Activated effector memory CD4-positive, alpha-beta T cell treated with anti-CD3 and anti-CD28 coated beads, Interleukin-2, amount 50 U/mL, for 16 hours (primary cell): ENCODE results near the gene TCF7L1.
A peak's percentile ranks its signal among the peaks of the same experiment; 100 is the strongest.
"Not testable (repeated sequence)": the region's sequence is repeated elsewhere in the genome, so short reads cannot be mapped to it uniquely, and the experiment has no call there.

ENCODE experiments used
- DNase-seq: peaks from one replicate; pipeline ENCODE4 v3.0.0-alpha.2; 2020

The TCF7L1 gene

DNA sequence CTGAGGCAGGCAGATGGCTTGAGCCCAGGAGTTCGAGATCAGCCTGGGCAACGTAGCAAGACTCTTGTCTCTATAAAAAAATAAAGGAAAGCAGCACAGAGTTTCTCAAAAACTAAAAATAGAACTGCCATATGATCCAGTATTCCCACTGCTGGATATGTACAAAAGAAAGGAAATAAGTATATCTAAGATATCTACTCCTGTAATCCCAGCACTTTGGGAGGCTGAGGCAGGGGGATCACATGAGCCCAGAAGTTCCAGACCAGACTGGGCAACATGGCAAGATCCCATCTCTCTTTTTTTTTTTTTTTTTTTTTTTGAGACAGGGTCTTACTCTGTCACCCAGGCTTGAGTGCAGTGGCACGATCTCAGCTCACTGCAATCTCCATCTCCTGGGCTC lies 196.5 kb downstream of the TCF7L1 start:
- not testable (repeated sequence) for DNase-seq

DNA sequence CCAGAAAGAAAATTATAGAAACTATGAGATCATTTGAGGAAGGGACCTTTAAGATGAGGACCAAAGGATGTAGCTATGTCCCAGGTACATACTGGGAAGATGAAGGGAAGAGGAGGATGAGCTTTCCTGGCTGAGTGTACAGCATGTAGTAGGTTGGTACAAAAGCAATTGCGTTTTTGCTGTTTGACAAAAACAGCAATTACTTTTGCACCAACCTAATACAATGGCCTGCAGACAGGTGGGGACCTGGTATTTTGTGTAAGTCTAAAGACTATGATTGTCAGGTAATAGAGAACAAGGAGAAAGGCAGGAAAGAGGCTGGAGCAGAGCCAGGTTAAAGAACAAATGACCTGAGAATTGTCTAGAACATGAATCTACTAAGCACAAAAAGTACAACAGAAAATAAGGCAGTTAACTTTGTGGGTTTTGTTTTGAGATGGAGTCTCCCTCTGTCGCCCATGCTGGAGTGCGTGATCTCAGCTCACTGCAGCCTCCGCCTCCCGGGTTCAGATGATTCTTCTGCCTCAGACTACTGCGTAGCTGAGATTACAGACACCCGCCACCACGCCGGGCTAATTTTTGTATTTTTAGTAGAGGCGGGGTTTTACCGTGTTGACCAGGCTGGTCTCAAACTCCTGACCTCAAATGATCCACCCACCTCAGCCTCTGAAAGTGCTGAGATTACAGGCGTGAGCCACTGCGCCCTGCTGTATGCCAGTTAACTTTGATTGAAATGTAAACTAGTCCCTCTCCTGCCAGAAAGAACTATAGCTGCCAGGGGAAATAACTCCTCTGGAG lies 197.8 kb downstream of the TCF7L1 start:
- peak; percentile 61 for DNase-seq

DNA sequence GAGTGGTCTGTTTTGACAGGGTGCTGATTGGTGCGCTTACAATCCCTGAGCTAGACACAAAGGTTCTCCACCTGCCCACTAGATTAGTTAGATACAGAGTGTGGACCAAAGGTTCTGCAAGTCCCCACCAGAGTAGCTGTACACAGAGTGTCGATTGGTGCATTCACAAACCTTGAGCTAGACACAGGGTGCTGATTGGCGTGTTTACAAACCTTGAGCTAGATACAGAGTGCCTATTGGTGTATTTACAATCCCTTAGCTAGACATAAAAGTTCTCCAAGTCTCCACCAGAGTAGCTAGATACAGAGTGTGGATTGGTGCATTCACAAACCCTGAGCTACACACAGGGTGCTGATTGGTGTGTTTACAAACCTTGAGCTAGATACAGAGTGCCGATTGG lies 200.7 kb downstream of the TCF7L1 start:
- not testable (repeated sequence) for DNase-seq

DNA sequence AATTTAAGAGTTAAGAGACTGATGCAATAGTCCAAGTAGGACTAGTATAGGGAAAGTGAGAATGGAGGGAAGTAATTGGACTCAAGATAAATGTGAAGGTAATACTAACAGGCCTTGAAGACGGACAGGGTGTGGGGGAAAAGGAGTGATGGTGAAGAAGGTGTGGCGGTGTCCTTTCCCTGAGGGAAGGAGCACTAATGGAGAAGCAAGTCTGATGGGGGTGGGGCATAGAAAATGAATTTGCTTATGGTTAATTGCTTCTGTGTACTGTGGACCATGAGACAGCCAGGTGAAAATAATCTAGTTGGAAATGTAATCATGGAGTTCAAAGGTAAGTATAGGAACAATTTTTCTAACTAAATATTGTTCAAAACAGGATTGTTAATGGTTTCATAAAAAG lies 201.7 kb downstream of the TCF7L1 start:
- no peak for DNase-seq

DNA sequence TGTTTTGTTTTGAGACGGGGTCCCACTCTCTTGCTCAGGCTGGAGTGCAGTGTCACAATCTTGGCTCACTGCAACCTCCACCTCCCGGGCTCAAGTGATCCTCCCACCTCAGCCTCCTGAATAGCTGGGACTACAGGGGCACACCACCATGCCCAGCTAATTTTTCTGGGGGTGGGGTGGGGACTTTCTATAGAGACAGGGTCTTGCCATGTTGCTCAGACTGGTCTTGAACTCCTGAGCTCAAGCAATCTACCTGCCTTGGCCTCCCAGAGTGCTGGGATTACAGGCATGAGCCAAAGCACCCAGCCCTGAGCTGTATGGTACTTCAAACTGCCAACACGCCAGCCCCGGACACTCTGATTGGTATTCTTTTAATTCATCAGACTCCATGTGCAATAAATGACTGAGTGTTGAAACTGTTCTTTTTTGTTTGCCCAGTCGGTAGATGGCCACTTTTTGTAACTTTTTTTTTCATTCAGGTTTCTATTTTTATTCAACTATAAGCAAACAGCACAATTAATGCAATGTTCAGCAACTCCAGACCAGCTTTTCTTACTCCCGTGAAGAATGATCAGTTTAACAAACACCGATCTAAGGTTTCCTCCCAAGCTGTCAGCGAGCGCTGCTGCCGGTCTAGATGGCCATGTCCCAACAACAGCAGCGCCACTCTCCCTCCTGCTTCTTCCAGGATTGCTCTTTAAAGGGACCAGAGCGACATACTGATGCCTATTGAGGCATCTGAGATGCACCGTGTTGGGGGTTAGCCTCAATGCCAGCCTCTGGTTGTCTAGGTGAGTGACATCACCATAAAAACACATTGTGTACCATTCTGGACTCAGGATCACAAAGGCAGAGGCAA lies 207.1 kb downstream of the TCF7L1 start:
- no peak for DNase-seq

DNA sequence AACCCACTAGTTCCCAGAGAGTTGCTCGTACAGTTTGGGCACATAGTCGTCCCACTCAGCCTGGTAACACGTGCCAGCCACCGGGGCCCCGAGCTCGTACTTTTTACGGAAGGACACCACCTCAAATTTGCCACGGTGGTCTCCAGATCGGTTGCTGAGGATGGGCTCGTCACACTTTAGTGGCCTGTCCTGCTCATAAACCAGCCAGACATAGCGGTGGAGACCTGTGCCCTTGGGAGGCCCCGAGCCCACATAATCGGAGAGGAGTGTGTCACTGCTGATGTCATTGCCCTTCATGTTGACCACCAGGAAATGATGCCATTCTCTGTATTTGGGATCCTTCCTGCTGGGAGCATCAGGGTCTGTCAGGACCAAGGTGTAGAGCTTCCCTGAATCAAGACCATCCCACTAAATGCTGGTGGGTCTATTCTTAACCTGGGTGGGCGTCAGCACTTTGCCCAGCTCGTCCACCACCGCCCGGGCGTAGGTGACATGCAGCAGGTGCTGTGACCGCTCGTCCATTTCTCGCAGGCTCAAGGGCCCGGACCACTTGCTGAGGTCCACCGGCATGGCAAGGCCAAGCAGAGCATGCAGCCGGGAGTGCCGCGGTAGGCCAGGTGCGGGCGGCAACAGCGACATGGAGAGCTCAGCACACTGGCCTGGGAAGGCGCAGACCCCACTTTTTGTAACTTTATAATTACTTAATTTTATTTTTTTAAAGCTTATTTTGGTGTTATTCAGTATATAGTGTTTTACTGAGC lies 208.3 kb downstream of the TCF7L1 start:
- no peak for DNase-seq

DNA sequence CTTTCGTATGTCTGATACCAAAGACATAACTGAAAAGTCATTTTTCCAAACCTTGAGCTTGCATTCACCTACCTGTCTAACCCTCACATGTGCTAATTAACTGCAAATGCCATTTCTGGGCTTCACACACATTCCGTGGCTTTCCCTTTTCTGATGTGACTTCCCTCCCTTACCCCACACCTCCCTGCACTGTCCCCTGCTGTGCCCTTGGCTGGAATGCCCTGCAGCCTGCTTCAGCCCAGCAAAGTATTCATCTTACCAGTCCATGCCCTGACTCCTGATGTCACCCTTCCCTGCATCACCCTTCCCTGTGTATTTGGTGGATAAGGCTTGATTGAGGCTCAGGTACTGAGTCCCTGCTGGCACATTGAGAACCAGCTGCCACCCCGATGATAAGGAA lies 209.0 kb downstream of the TCF7L1 start:
- DNase-seq = no peak

DNA sequence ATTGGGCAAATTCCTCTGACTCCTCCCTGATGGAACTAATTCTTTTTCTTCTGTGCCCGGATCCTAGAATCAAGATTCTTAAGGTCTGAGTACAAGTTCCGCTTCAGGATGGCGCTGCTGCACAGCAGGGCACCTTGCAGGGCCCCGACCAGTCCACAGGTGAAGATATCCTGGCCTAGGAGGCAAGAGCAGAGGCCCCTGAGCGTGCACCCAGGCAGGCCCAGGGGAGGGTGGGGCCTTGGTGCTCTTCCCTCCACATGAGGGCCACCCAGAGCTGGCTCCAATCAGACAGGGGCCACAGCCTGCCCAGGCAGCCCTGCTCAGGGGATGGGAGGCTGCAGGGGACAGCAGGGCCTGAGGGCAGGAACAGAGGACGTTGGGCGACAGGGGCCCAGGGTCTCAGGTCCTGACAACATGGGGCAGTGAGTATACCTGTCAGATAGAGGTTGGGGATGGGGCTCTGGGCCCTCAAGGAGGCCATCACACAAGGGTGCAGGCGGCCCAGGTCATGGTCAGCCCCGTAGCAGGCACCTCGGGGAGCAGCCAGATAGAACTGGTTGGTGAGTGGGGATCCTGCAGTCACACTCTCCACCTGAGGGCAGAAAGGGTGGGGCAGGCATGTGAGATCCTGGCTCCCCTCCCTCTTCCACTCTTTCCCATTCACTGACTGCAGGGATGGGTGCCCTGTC lies 210.2 kb downstream of the TCF7L1 start:
- not testable (repeated sequence) for DNase-seq

DNA sequence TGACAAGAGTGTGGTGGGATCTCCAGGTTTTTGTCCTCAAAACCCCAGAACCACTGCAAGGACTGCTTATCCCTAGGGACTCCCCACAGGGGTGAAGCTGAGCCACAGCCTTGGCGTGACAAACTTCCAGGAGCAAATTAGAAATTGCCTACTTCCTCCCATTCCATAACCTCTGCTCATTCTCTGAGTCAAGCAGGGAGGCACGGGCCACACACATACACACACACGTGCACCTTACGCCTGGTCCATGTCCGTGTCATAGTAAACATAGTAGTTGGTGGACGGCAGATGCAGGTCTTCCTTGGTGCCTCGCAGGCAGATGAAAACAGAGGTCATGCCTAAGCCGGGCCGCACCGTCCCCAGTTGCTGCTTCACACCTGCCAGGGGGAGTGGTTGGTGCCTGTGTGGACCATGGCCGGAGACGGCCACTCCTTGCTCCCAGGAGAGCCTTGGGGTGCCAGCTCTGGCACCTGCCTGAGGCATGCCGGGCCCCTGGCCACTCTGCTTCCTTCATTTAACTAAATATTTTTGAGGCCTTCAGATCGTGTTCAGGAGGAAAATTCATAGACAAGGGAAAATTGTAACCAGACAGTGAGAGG lies 211.3 kb downstream of the TCF7L1 start:
- no peak for DNase-seq

DNA sequence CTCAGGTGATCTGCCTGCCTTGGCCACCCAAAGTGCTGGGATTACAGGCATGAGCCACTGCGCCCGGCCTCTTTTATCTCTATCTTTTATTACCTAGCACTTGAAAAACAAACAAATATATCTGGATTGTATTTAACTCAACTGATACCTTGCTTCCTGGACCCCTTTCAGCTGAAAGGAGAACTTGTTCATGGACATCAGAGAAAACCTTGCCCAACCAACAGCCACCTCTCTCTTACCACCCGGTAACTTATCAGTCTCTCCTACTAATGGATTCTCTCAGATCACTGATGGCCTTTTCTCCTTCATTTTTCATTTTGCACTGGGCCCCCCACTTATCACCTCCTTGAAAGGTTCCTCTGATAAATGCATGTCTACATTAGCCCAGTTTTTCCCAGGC lies 214.4 kb downstream of the TCF7L1 start:
- no peak for DNase-seq

DNA sequence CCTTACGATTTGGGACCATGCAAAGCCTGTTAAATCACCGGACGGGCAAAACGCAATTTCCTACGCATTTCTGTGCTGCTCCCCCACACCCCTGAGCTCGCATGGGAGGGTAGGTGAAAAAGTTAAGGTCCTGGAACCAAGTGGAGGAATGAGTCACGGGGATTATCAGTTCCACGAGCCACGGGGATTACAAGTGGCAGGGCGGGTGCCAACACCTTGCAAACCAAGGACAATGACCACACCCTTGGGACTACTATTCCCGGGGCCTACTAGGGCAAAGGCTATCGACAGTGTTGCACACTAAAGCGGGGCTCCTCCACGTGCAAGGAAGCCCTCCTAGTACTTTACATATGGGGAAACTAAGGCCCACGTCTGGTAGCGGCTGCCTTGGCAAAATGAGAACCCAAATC lies 220.7 kb downstream of the TCF7L1 start:
- peak; percentile 72 for DNase-seq

DNA sequence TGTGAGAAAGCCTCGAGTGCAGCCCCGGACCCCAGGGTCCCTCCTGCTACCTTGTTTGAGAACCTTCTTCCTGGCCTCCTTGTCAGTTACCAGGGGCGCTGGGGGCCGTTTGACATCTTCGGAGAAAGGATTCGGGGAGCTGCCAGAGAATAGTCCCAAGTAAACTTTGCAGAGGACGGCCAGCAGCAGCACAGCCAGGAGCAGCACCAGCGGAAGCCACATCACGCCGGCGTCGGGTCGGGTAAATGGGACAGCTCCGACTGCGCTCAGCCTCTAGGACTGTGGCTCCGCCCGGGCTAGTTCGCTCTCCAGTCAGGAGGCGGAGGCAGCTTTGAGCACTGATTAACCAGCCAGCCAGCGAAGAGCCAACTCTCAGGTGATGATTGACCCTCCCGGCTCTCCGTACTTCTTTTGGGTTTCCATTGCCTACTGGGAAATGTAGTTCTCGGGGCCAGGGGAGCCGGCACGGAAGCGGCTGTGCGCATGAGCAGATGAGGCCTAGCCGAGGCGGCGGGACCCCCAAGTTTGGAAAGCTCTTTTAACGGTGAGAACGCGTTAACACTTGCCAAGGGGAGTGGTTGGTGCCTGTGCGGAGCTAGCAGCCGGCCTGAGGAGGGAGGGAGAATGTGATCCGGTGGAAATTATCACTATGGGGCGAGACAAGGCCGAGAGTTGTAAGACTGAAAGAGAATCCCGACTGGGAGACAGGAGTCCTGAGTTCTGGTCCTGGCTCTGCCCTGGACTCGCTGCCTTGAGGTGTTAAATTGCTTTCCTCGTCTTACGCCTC lies 221.3 kb downstream of the TCF7L1 start, which contains the start of the genes ELMOD3 and RETSAT:
Gene ELMOD3 (plus strand): TSS at position 484 of the 787 bp plus-strand sequence. CDS start 2,430 bp downstream, outside the sequence.
Gene RETSAT (minus strand): TSS at position 243 of the 787 bp plus-strand sequence. CDS start 21 bp downstream, at position 222.
- DNase-seq = peak; percentile 98

DNA sequence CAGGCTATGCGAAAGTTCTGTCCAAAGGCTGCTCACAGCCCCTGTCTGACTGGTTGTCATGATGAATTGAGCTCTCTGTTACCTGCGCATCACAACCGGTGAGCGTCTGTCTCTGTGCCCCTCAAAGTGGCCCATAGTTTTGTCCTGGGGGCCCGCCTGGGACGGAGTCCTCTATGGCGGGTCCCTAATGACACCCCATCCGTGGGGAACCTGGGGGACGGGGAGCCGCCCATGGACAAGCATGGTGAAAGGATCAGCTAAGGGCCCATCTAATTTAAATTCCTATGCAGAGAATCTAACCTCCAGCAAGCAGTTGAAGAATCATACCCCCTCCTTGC lies 221.8 kb downstream of the TCF7L1 start:
- DNase-seq = no peak

DNA sequence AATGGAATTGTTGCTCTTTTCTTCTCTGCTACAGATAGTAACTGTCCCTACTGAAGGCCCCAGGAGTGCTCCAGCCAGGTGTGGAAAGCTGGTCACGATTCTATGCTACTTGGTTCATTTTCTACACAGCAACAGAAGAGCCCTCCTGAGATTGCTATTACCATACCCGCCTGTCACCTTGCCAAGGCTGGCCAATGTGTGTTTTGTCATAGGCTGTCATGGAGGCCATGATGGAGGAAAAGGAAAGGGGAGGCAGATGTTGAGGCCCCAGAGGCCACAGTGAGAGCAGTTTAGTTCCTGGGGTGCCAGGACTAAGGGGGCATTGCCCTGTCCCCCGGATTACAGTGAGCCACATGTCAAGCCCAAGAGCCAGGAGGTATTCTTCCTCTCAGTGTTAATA lies 222.3 kb downstream of the TCF7L1 start:
- DNase-seq = no peak

DNA sequence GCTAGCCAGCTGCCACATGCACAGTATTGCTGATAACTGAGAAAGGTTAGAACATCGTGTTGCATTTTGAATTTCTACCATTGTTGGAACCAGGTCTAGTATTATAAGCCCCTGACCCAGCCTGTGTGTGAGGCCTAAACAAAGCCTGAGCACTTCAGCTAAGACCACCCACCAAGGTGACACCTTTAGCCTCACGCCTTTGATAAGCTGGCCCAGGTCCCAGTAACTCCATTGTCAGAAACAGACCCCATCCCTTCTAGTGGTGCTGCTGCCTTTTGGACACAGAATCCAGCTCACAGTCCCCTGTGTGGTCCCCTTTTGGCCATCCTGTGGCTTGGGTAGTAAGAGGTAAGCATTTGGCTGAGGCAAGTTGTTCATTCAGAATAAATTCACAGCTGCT lies 223.0 kb downstream of the TCF7L1 start:
- DNase-seq = no peak

DNA sequence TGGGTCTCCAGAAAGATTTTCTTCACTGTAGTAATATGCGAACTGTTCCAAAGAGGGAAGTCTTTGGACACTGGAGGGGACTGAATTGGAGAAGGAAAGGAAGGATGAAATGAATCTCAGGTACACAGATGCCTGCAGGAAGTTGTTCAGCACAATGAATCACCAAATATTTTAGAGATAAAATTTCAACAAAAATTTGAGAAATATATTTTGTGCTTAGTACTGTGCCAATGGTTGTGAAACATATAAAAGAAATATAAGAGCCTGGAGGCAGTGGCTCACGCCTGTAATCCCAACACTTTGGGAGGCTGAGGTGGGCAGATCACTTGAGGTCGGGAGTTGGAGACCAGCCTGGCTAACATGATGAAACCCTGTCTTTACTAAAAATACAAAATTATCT lies 224.5 kb downstream of the TCF7L1 start:
- DNase-seq = no peak
